Cerebellar cortex (tissue), 1 donor: ENCODE results near the gene DHRS1.

Experiments used
- DNase-seq: peaks from one replicate; pipeline ENCODE4 v3.0.0-alpha.2; 2015; ENCODE audit warnings: low spot score

DHRS1 gene

DNA sequence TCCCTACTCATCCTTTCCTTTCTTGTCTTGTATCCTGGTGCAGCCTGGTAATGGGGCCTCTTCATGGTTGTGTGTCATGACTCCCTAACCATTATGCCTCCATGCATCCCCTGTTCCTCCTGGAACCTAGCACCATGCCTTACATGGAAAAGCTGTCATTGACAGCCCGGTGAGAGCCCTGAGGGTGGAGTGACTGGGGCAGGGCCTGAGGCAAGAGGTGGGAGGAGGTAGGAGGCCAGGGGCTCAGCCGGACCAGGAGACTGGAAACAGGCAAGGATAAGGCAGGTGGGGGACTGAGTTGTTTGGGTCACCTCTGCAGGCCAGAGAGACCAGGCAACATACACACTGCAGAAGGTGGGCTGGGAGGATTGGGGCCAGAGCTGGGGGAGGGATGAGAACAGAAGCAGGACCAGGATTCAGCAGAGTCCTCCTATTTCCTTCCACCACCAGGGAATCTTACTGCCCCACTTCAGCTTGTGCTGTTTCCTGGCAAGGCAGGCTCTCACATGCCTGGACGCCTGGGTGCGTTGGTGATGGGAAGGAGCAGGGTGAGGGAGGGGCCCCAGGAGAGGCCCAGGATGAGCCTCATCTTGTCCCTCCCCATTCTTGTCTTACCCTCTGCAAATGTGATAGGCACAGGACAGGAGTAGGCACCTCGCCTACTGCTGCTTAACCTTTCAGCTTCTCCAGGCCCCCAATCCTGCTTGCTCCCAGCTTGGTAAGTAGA lies 10.1 kb upstream of the DHRS1 start, which contains the start of gene LTB4R2:
TSS of gene LTB4R2 (plus strand) at position 603 of the 727 bp plus-strand sequence. CDS start 525 bp downstream, outside the sequence.
- no peak for DNase-seq

- DNase-seq = no peak
Measured at GRCh38 chr14:24308342-24309124, 9.0 kb upstream of the DHRS1 start.

GRCh38 chr14:24307575-24308341 lies 8.2 kb upstream of the DHRS1 start, which contains the start of gene CIDEB:
CIDEB (minus strand) TSS chr14:24307977; CDS start chr14:24307858, 119 bp downstream.
- DNase-seq = peak; percentile 70

GRCh38 chr14:24307156-24307574 lies 7.6 kb upstream of the DHRS1 start:
- DNase-seq = no peak

DNA sequence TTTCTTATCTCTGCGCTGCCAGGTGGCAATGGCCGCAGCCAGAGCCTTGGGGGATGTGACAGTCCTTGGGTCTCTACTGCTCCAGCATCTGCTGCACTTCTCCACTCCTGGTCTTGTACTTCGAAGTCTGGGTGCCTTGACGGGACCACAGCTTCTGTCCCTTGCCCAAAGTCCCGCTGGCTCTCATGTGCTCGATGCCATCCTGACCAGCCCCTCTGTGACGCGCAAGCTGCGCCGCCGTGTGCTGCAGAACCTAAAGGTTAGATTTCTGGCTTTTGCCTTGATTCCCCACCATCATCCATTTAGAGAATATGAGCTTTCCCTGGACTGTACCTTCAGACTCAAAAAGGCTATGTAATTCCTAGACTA lies 4.4 kb upstream of the DHRS1 start:
- DNase-seq = no peak

- no peak for DNase-seq
Measured at GRCh38 chr14:24300326-24300980, 873 bp upstream of the DHRS1 start.

GRCh38 chr14:24298892-24299254 lies 707 bp downstream of the DHRS1 start:
- no peak for DNase-seq

DNA sequence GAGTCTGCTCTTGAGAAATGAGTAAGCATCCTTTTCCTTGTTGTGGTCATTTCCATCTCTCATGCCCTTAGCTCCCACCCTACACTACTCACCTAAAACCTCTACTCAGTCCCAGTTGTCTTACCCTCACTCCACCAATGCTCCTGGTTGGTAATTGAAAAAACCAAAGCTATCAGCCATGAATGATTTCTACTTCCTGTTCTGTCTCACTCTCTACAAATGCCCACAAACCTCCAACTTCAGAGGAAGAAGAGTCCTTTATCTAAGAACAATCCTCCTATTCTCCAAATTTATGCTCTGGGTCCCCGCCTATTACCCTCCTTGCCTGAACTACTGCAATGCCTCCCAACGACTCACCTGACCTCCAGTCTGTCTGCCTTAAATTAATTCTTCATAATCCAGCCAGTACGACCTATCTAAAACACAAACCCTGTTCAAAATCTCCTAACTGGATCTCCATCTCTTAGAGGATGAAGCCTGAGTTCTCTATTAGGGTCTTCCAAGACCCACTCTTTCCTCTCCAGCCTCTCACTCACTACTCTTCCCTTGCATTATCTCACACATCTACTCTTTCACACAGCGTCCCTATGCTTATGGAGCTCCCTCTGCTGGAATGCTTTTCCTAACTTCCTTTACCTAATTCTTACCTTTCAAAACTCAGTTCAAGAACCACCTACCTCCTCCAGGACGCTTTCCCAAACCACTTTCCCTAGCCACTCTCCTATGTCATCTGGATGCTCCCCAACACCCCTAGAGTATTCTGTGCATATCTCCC lies 2.2 kb downstream of the DHRS1 start:
- DNase-seq = peak; percentile 47

- peak; percentile 75 for DNase-seq
Measured at GRCh38 chr14:24296341-24297157, 3.0 kb downstream of the DHRS1 start.

- no peak for DNase-seq
Measured at GRCh38 chr14:24293525-24293924, 6.1 kb downstream of the DHRS1 start.

- no peak for DNase-seq
Measured at GRCh38 chr14:24292118-24292807, 7.3 kb downstream of the DHRS1 start.

DNA sequence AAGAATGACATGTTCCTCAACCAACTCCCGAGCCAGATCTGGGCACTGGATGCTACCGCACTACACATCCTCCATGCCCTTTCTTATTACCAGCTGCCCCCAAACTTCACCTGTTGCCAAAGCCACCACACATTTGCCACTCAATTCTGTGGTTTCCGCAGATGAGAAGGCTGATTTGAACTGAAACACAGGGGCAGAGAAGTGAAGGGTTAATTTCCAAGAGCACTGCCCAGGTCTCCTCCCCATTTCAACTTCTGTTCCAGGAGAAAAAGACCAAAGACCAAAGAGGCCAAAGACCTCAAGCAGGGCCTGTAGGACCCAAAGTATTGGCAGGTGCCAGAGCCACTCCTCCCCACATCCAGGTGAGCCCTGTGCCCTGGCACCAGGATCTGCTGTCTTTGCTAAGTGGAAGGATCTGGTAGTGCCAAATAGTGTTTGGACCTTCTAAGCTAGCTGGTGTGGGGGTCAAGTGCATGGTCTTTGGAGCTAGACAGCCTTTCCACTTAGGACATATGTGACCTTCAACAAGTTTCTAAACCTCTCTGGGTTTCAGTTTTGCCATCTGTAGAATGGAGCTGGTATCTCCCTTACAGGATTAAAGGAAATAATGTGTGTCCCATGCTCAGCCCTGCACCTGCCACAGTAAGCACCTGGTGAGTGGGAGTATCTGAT lies 8.0 kb downstream of the DHRS1 start:
- DNase-seq = no peak

- DNase-seq = no peak
Measured at GRCh38 chr14:24290746-24291145, 8.8 kb downstream of the DHRS1 start.

DNA sequence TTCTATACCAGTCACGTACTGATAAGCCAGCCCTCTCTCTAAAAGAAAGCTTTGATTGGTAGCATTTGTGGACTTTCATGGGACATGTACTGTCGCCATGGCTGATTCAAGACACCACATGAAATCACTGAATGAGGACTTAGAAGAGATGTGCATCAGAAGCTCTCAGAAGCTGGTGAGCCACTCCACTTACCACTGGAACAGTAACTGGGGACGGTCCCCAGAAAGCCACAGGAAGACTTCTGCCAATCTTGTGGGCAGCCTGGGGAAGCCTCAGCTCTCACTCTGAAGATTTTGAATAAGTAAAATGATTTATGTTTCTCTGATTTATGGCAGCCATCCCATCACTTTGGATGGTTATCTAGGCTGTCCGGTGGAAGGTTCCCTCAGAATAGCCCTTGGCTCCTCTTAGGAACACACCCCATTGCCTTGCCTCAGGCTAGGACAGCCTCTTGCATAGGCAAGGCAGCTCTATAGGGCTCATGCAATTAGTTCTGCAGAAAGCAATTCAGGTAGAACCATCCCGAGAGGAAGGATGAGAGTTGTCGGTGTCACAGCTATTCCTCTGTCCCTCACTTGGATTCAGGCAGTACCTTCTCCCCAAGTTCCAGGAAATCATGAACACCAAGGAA lies 9.8 kb downstream of the DHRS1 start:
- DNase-seq = no peak

GRCh38 chr14:24286996-24287395 lies 12.6 kb downstream of the DHRS1 start:
- DNase-seq = no peak

GRCh38 chr14:24285351-24285750 lies 14.2 kb downstream of the DHRS1 start:
- no peak for DNase-seq

- DNase-seq = no peak
Measured at GRCh38 chr14:24284501-24285035, 15.0 kb downstream of the DHRS1 start.

DNA sequence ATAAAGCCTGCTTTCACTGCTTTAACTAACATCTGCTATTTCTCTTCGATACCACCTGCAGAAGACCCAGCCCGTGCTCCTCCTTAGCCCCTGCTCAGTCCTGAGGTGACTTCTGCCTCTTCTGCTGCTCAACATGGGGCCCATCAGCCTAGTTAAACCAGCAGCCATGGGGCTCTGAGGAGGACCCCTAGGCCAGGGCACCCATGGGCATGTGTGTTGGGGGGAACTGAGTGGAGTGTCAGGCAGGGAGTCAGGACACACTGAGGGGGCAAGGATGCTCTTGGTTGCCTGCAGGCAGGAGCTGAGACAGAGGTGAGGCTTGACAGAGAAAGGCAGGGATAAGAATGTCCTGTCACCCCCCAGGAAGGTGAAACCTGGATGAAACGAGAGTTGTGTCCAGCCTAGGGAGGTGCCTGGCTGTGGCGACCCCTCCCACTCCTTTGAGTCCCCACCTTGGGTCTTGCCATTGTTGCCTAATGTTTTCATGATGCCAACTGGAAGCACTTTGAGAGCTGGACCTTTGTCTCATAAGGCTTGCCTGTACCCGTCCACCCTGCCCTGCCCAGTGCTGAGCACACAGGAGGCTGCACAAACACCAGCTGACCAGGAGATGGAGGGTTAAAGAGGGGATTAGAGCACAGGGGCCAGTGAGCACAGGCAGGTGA lies 15.7 kb downstream of the DHRS1 start:
- DNase-seq = no peak
